Body of pancreas (tissue), 4 donors: ENCODE measurements around the gene TTC17. TPM values are rescaled to one million over a fixed set of nuclear protein-coding genes. Genes with fewer than 3 reads are reported as not detected.
"Not testable (repeated sequence)": the region's sequence is repeated elsewhere in the genome, so short reads cannot be mapped to it uniquely, and the experiment has no call there.

Experiments
- ATAC-seq: fragments of 150-250 bp; one replicate; pipeline ENCODE4 v1.9.1; 2016
- DNase-seq, 4 donors: peaks; one replicate each; pipeline ENCODE4 v3.0.0-alpha.2; 2019
- H3K27ac ChIP-seq, 4 donors: fragments of 200-600 bp; sonication (generic); 1 replicate in 3 of 4; 2 replicates in 1 of 4; pipeline versions ENCODE4 v1.5.1 to v1.6.1; 2016 to 2019; ENCODE audit warnings: mild to moderate bottlenecking in 1 of 4, mixed read lengths in 1 of 4, moderate library complexity in 1 of 4
- H3K27me3 ChIP-seq, 2 donors: fragments of 200-600 bp; sonication (generic); one replicate each; pipeline ENCODE4 v1.6.0; 2016; ENCODE audit warnings: mild to moderate bottlenecking in 1 of 2
- H3K36me3 ChIP-seq, 2 donors: fragments of 200-600 bp; sonication (generic); replicated peaks in 1 of 2; 2 replicates each; pipeline ENCODE4 v1.5.1; 2016; ENCODE audit warnings: low read depth in 2 of 2; ENCODE audit not compliant: insufficient read depth in 1 of 2
- H3K4me1 ChIP-seq: fragments of 200-600 bp; sonication (generic); one replicate; pipeline ENCODE4 v1.6.0; 2016
- H3K4me3 ChIP-seq, 2 donors: fragments of 200-600 bp; sonication (generic); 1 replicate in 1 of 2; 2 replicates in 1 of 2; pipeline ENCODE4 v1.5.1; 2016 to 2019
- H3K9me3 ChIP-seq, 3 donors: fragments of 200-600 bp; sonication (generic); 1 replicate in 2 of 3; 2 replicates in 1 of 3; pipeline ENCODE4 v1.5.1; 2016
- POLR2A ChIP-seq, 3 donors: fragments of 450-650 bp; IDR thresholded peaks; one replicate each; pipeline ENCODE4 v1.6.1; 2016; ENCODE audit warnings: antibody characterized with exemption in 3 of 3, mild to moderate bottlenecking in 2 of 3
- WGBS, 2 donors: methylation state at CpG; one replicate each; pipeline ENCODE4 v1.1.5; 2017; 5-methylcytosine and 5-hydroxymethylcytosine counted together
- intact Hi-C: fragments of 100-400 bp; cut with DNase I; formaldehyde crosslinking; loops from one replicate; pipeline ENCODE4 v1.15.1; 2023
- total RNA-seq, 2 donors: library from RNA; depleted of rRNA; stranded (reverse); fragments of >200 nt; gene quantifications; one replicate each; pipeline ENCODE4 v1.1.0, GENCODE V29; 2016
- TF ChIP-seq, protein P1 (sequence below), 7 experiments: fragments of 450-650 bp in 4 of 7; fragments of 200-600 bp in 3 of 7; sonication (generic) in 3 of 7; IDR thresholded peaks; one replicate each; pipeline ENCODE4 v1.5.1; 2016 to 2019; ENCODE audit warnings: antibody characterized with exemption in 7 of 7

TTC17 gene
- total RNA-seq, 2 donors from 2014 or later: 99.1 to 195 TPM

DNA sequence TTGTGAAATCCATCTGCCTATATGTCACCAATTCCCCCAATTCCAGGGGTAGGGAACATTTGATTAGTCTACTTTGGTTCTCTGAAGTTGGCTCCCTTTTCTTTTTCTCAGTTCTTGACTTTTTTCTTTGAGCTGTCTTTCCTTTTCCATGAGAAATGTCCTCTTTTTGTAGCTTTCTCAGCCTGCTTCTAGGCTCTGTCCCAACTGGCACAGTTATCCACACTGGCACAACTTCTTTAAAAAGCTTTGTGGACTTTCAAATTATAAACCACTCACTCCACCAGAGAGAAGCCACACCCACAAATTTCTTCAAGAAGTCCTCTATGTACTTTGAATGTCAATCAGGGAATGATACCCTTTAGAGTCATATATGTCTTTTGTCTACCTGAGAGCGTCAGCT lies 100.5 kb downstream of the TTC17 start:
- TF ChIP-seq, protein P1, sequence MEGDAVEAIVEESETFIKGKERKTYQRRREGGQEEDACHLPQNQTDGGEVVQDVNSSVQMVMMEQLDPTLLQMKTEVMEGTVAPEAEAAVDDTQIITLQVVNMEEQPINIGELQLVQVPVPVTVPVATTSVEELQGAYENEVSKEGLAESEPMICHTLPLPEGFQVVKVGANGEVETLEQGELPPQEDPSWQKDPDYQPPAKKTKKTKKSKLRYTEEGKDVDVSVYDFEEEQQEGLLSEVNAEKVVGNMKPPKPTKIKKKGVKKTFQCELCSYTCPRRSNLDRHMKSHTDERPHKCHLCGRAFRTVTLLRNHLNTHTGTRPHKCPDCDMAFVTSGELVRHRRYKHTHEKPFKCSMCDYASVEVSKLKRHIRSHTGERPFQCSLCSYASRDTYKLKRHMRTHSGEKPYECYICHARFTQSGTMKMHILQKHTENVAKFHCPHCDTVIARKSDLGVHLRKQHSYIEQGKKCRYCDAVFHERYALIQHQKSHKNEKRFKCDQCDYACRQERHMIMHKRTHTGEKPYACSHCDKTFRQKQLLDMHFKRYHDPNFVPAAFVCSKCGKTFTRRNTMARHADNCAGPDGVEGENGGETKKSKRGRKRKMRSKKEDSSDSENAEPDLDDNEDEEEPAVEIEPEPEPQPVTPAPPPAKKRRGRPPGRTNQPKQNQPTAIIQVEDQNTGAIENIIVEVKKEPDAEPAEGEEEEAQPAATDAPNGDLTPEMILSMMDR (IDR thresholded peaks at IDR 0.05): no peak
- no peak for TF ChIP-seq POLR2A (IDR thresholded peaks at IDR 0.05)
- peaks cover 0 to 13% of the 10 kb centered on the region in 2 donors for H3K36me3 ChIP-seq

DNA sequence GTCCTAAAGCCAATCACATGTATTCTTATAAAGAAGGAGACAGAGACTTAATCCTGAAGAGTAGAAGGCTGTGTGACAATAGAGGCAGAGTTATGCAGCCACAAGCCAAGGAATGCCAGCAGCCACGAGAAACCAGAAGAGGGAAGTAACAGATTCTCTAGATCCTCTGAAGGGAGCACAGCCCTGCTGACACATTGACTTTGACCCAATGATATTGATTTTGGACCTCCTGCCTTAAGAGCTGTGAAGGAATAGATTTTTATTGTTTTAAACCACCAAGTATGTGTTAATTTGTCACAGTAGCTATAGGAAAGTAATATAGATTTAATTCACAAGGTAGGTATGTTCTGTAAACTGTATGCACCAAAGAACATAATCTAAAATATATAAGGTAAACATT lies 103.6 kb downstream of the TTC17 start:
- Histone ChIP-seq H3K4me1 (no peaks in the 10 kb centered on the region), H3K36me3 (peaks cover 0 to 13% of the 10 kb centered on the region in 2 donors), H3K9me3 (no peaks in the 10 kb centered on the region), H3K27me3 (no peaks in the 10 kb centered on the region), H3K4me3 (no peak overlapping the region), H3K27ac (no peak overlapping the region)
- ATAC-seq: no peak
- DNase-seq: no peak
- 59 to 94% methylated on average over 1 of the region's 1 CpG for WGBS, 2 donors
- no peak for TF ChIP-seq POLR2A (IDR thresholded peaks at IDR 0.05)
- TF ChIP-seq, protein P1 (IDR thresholded peaks at IDR 0.05): no peak
- intact Hi-C loops: no loop called here

More for the DNA sequence above, 100.5 kb downstream of the TTC17 start:
- Histone ChIP-seq H3K9me3 (no peaks in the 10 kb centered on the region), H3K27me3 (no peaks in the 10 kb centered on the region), H3K4me1 (no peaks in the 10 kb centered on the region), H3K4me3 (no peak overlapping the region), H3K27ac (no peak overlapping the region)
- DNase-seq (no peak), ATAC-seq (no peak)
- intact Hi-C loops: no loop called here
- 96 to 100% methylated on average over 1 of the region's 1 CpG for WGBS, 2 donors

DNA sequence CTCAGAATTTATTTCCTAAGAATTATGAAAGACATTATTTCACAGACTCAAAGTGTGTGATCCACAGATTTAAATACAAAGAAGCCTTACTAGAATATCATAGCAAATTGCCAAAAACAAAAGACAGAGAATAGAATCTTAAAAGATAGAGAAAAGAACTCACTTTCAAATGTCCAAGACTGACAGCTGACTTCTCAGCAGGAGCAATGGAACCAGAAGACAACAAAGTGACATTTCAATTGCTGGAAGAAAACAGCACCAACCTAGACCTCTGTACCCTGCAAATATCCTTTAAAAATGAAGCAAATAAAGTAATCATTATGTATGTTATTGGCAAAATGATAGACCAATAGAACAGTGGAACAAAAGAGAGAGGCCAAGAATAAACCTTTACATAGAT lies 109.2 kb downstream of the TTC17 start:
- Histone ChIP-seq H3K4me3 (no peak overlapping the region), H3K4me1 (no peaks in the 10 kb centered on the region), H3K27ac (no peak overlapping the region), H3K27me3 (no peaks in the 10 kb centered on the region), H3K36me3 (peaks cover 0 to 2% of the 10 kb centered on the region in 2 donors), H3K9me3 (no peaks in the 10 kb centered on the region)
- intact Hi-C loops: no loop called here
- ATAC-seq (no peak), DNase-seq (no peak)
- no peak for TF ChIP-seq POLR2A (IDR thresholded peaks at IDR 0.05)

DNA sequence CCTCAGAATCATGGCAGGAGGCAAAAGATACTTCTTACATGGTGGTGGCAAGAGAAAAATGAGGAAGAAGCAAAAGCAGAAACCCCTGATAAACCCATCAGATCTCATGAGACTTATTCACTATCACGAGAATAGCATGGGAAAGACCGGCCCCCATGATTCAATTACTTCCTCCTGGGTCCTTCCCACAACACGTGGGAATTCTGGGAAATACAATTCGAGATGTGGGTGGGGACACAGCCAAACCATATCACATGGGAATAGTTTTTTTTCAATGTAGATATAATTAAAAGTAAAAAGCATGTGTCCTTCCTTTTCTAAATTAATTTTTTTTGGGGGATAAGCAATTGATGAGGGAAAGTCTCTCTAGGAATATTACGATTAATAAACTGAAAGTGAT lies 118.8 kb downstream of the TTC17 start:
- ATAC-seq, intact Hi-C loops, H3K4me3 ChIP-seq, H3K36me3 ChIP-seq, H3K27ac ChIP-seq, H3K27me3 ChIP-seq, DNase-seq, H3K4me1 ChIP-seq, H3K9me3 ChIP-seq: not testable (repeated sequence)
- WGBS, 2 donors: 90 to 93% methylated on average over 5 of the region's 5 CpGs

DNA sequence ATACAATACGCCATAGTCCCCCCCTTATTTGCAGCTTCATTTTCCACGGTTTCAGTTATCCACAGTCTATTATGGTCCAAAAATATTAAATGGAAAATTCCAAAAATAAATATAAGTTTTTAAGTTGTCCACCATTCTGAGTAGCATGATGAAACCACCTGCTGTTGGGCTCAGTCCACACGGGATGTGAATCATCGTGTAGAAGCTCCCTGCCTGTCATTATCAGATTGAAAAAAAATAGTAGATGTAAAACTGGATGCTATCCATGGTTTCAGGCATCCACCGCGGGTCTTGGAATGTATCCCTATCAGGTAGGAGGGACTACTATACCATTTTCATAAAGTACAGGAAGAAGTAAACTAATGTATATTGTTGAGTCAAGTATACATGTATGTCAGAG lies 127.4 kb downstream of the TTC17 start:
- Histone ChIP-seq H3K9me3 (no peaks in the 10 kb centered on the region), H3K4me3 (no peak overlapping the region), H3K27ac (no peak overlapping the region), H3K4me1 (no peaks in the 10 kb centered on the region), H3K27me3 (no peaks in the 10 kb centered on the region), H3K36me3 (peaks cover 0 to 6% of the 10 kb centered on the region in 2 donors)
- no peak for ATAC-seq
- no peak for DNase-seq
- no peak for TF ChIP-seq POLR2A (IDR thresholded peaks at IDR 0.05)
- TF ChIP-seq, protein P1 (IDR thresholded peaks at IDR 0.05): no peak
- 92 to 94% methylated on average over 6 of the region's 6 CpGs for WGBS, 2 donors
- intact Hi-C loops: no loop called here

DNA sequence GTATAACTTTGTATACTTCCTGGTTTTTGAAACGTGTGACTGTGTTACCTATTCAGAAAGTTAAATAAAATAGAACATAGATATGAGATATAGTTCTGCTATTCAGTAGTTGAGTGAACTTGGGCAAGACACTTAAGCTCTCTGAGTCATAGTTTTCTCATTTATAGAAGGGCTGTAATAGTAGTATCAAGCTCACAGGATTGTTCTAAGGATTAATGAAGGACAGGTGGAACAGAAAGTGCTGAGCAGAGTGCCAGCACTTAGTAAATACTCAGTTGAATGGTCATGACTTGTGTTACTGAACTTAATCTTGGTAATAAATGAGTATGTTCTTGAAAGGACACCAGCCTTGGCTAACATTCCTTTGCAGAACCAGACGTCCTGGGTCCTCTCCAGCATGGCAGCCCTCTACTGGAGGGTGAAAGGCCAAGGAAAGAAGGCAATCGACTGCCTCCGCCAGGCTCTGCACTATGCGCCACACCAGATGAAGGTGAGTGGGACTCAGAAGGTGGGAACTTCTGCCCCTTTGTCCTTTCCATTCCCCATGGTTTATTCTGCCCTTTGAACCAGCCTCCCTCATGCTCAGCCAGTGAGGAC lies 131.2 kb downstream of the TTC17 start:
- TF ChIP-seq, protein P1 (IDR thresholded peaks at IDR 0.05): no peak
- TF ChIP-seq POLR2A (IDR thresholded peaks at IDR 0.05): no peak
- no peaks in the 10 kb centered on the region for H3K4me1 ChIP-seq
- ATAC-seq (no peak), DNase-seq (no peak)
- no peak overlapping the region for H3K27ac ChIP-seq
- intact Hi-C loops: no loop called here
- peaks cover 0 to 13% of the 10 kb centered on the region in 2 donors for H3K36me3 ChIP-seq
- H3K9me3 ChIP-seq: no peaks in the 10 kb centered on the region
- no peaks in the 10 kb centered on the region for H3K27me3 ChIP-seq
- H3K4me3 ChIP-seq: no peak overlapping the region
- 83 to 92% methylated on average over 5 of the region's 5 CpGs for WGBS, 2 donors
